ENCODE data around the gene COL13A1.

The COL13A1 gene

DNA sequence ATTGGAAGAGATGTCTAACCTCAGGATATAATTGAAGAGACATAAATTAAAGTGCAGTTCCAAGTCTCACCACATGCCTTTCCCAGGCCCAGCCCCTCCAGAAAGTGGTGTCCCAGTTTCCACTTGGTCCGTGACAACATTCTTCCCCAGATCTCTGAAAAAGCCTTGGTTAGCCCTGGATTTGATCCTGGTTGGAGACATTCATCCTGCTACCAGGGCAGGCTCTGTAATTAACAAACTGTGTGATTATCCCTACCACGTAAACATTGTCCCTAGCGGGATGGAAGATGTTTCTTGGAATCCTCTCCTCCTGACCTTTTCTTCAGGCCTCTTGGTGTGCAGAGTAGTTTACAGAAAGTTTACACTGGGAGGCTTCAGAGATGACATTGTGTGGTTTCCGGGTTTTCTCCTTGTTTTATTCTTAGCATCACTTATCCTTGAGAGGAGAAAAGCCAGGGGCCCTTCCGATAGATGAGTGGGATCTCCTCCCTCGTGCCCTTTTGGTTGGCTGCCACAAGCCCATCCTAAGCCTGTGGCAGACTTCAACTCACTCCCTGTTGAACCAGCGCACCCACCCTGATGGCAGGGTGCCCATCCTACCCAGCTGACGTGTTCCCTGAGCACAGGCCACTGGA lies 83.8 kb downstream of the COL13A1 start:
- DNase-seq (ENCODE audit: low read depth), result peak; percentile 19

DNA sequence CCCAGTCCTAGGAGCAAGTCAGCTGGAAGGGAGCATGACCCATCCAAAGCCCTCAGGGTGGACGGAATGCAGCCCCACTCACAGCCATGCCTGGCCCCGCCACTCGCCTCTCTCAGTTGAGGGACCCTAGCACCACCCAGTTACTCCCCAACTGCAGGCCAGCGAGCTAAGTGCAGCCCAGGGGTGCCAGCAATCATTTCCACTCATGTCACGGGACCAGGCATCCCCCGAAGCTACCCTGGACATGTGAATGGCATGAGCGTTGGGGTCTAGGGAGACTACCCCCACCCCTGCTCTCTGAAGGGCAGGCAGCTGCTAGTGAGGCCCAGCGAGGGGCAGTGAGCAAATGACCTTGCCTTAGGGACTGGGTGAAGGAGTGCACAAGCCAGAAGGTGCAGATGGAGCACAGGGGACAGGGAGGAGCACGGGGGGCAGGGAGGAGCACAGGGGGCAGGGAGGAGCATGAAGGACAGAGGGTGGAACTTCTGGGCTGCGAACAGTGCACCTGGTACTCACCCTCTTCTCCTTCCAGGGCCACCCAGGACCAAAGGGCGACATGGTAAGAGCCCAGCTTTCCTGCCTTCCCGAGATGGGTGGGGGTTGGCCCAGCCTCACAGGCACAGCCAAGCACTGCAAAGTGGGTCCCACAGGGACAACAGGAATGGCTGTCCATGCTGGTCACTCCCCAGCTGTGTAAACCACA lies 87.3 kb downstream of the COL13A1 start:
- DNase-seq (ENCODE audit: low read depth), result no peak

DNA sequence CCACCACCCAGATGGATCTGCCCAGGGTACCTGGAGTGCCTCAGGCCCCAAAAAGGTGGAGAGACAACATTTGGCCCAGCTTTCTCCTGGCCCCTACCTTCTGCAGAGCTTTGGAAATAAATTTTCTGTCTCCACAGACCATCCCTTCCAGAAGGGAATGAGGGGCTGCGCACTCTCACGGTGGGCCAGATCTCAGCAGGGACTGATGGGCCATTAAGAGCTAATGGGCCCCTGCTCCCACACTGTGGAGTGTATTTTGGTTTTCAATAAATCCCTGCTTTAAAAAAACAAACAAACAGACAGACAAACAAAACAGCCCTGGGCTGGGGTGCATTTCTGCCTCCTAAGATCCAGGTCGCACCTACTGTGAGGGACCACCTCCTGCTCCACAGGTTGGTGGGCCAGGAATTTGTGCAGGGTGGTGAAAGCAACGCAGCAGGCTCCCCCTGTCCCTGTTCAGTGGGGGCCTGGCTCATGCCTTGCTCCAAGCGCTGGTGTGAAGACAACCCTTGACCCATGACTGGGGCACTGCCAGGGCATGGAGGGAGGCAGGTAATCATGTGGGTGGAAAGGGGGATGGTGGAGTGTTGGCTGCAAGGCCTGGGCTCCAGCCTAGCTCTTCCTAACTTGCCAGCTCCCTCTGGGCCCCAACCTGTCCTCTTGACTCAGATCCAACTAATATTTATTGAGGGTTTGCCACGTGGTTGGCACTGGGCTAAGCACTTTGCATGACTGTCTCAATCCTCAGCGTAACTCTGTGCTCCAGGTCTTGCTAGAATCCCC lies 88.5 kb downstream of the COL13A1 start:
- no peak for DNase-seq (ENCODE audit: low read depth)

DNA sequence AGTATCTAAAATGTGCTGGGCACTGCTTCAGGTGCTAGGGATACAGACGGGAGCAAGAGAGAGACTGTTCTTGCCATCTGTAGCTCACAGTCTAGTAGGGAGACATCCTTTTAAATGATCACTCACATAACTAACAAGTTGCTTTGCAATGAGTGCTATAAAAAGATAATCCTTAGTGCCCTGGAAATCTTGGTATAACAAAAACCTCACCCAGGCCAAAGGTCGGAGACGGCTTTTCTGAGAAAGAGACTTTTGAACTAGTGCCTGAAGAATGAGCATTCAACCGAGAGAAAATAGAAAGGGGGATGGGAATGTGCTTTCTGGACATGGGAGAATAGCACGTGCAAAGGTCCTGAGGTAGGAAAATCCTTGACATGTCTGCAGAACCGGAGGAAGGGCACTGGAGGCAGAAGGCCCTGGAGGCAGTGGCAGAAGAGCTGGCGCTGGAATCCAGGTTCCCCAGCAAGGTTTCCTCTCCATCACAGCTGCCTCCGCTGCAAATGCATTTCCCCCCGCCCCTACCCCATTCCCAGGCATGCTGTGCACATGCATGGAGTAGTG lies 89.4 kb downstream of the COL13A1 start:
- no peak for DNase-seq (ENCODE audit: low read depth)

DNA sequence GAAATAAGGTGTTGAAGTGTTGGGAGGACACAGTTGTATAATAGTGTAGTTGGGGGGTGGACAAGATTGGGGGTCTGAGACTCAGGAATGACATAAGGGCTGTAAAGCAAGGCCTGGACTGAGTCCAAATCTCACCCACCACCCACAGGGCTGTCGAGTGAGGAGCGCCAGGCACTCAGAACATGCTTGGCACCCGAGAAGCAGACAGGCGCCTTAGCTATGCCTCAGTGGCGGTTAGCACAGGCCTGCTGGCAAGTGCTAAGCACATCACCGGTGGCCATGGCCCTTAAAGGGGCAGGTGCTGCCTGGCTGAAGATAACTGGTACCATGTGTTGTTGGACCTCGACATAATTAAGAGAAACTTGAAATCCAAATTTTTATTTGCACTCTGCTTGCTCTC lies 90.7 kb downstream of the COL13A1 start:
- DNase-seq (ENCODE audit: low read depth), result no peak

- no peak for DNase-seq (ENCODE audit: low read depth)
Measured at GRCh38 chr10:69892816-69893215, 91.1 kb downstream of the COL13A1 start.

DNA sequence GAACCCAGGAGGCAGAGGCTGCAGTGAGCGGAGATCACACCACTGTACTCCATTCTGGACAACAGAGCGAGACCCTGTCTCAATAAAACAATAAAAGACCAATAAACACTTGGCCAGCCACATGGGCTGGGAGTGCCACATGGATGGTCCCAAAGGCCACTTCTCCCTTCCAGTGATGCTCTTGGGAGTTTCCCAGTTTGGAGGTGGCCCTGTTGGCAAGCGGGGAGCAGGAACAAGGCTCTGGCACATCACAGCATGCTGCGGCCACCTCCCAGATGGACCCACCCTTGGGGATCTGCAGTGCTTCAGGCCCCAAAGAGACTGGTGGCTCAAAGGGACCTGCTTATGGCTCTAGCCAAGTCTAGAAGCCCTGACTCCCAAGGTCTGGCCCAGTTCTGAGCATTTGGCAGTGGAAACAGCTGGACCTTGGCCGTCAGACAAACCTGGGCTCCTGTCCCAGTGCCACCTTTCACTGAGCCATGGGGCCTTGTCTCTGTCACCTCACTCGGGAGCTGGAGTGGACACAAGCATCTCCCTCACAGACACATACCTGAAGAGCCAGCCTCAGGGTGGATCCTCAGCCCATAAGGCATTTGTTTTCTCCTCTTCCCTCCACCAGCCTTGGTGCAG lies 91.7 kb downstream of the COL13A1 start:
- no peak for DNase-seq (ENCODE audit: low read depth)

GRCh38 chr10:69894156-69894555 lies 92.5 kb downstream of the COL13A1 start:
- no peak for DNase-seq (ENCODE audit: low read depth)

DNA sequence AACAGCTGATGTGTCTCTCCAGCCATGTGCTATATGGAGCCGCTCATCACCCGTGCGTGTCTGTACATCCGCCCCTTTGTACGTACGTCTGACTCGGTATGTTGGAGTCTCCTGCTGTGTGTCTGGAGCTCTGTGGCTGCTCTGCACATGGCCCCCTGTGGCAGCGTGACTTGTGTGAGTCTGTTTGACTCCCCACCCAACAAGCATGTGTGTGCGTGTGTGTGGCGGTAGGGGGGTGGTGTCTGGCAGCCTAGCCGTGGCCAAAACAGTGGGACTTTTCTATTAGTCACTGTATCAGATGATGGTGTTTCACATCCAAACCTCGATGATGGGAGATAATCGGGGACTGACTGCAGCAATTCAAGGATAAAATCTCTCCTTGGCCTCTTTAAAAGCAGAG lies 94.1 kb downstream of the COL13A1 start:
- peak; percentile 65 for DNase-seq (ENCODE audit: low read depth)

DNA sequence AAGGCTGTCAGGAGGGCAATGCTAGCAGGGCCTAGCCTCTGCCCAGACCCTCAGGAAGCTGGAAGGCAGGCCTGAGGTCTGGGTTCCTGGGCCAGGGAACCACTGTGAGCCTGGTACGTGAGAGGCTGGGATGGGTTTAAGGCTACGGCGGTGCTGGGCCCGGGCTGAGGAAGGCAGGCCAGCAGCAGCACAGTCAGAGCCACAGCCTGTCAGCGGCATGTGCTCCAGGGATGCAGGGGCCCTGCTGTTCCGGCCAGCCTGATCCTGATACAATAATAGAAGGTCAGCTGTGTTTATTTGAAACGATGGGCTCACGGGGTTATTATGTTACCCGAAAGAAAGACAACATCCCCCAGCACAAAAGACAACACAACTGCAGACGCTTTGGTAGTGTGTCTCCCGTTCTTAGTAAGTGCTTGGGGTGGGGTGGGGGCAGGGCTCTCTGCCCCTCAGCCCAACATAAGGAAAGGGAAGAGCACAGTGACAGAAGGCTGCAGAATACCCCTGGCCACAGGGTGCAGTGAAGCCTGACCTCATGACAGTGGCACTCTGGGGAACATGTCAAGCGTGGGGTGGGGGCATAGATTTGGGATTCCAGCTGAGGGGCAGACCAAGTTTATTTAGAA lies 95.0 kb downstream of the COL13A1 start:
- DNase-seq (ENCODE audit: low read depth), result no peak

DNA sequence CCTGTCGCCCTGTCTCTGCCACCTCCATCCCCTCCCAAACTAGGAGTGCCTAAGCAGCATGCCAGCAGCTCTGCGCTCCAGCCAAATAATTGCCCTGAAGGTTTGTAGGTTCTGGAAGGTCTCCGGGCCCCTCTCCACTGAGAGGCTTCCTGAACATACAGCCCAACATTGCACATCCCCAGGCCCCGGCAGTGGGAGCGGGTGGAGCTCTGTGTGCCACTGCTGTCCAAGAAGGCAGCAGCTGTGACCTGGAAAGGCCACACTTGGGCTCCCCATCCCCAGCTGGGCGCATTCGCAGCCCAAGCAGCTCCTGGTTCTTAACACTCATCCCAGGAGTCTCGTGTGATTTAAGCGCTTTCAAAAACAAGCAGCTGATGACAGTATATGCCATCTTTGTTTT lies 95.7 kb downstream of the COL13A1 start:
- no peak for DNase-seq (ENCODE audit: low read depth)

DNA sequence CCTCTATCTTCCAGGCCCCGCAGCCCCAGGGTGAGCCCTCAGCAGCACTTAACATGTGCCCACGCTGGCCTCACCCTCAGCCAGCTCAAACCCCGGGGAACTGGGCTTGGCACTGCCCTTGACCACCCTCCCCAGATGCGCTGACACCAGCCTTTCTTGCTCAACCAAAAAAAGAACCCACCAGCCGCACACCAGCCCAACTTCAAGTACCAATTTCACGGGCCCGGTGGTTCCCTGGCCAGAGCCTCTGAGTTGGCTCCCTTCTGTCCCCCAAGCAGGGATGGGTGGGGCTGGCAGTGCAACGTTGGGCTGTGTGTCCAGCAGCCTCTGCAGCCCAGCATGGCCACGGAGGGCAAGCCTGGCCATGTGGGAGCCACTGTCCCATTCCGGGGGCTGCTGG lies 96.3 kb downstream of the COL13A1 start:
- DNase-seq (ENCODE audit: low read depth), result no peak

- no peak for DNase-seq (ENCODE audit: low read depth)
Measured at GRCh38 chr10:69898524-69898923, 96.8 kb downstream of the COL13A1 start.

DNA sequence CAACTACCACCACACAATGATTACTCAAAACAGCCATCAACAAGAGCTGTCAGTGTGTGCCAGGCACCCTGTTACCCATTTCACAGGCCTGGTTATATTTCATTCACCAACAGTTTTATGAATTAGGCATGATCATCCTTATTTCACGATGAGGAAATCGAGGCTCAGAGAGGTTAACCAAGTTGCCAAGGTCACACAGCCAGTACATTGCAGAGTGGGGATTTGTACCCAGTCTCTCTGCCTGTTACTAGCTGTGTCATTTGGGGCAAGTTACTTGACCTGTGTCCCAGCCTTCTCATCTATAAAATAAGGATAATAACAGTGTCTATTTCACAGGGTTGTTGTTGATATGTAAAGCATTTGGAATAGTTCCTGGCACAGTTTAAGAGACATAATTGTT lies 97.2 kb downstream of the COL13A1 start:
- DNase-seq (ENCODE audit: low read depth), result no peak

GRCh38 chr10:69899727-69900595 lies 98.3 kb downstream of the COL13A1 start:
- no peak for DNase-seq (ENCODE audit: low read depth)

- DNase-seq (ENCODE audit: low read depth), result no peak
Measured at GRCh38 chr10:69901022-69901421, 99.3 kb downstream of the COL13A1 start.

- peak; percentile 49 for DNase-seq (ENCODE audit: low read depth)
Measured at GRCh38 chr10:69901628-69902505, 100.2 kb downstream of the COL13A1 start.

GRCh38 chr10:69902835-69903535 lies 101.3 kb downstream of the COL13A1 start:
- no peak for DNase-seq (ENCODE audit: low read depth)

GRCh38 chr10:69904533-69904932 lies 102.8 kb downstream of the COL13A1 start:
- no peak for DNase-seq (ENCODE audit: low read depth)
